Psoas muscle (tissue), 8 donors: ENCODE measurements around the gene GLIS2. TPM values are rescaled to one million over a fixed set of nuclear protein-coding genes. Genes with fewer than 3 reads are reported as not detected.
A peak's percentile ranks its signal among the peaks of the same experiment; 100 is the strongest.

Experiments used
- ATAC-seq, 4 donors: fragments of 200-7000 bp; cut with Tn5 transposase; one replicate each; pipeline ENCODE4 v1.9.1; 2020; ENCODE audit warnings: moderate library complexity in 3 of 4, mild to moderate bottlenecking in 2 of 4
- DNase-seq, 2 donors: peaks; one replicate each; pipeline ENCODE4 v3.0.0-alpha.2; 2020
- H3K27ac ChIP-seq: fragments of 200-600 bp; one replicate; pipeline ENCODE4 v1.8.0; 2022
- H3K27me3 ChIP-seq, 3 donors: fragments of 200-600 bp in 1 of 3; one replicate each; pipeline versions ENCODE4 v1.6.1 to v1.8.0; 2013 to 2022; ENCODE audit warnings: low read length in 2 of 3, mild to moderate bottlenecking in 2 of 3, moderate library complexity in 1 of 3; ENCODE audit not compliant: insufficient read depth in 3 of 3
- H3K36me3 ChIP-seq, 2 donors: fragments of 200-600 bp in 1 of 2; one replicate each; pipeline versions ENCODE4 v1.6.1 to v1.8.0; 2013 to 2022; ENCODE audit warnings: low read depth in 1 of 2, mild to moderate bottlenecking in 1 of 2, moderate library complexity in 1 of 2; ENCODE audit not compliant: insufficient read depth in 1 of 2
- H3K4me1 ChIP-seq: fragments of 200-600 bp; one replicate; pipeline ENCODE4 v1.8.0; 2022
- H3K4me3 ChIP-seq: fragments of 200-600 bp; one replicate; pipeline ENCODE4 v1.8.0; 2022; ENCODE audit warnings: mild to moderate bottlenecking
- H3K9me3 ChIP-seq: fragments of 200-600 bp; one replicate; pipeline ENCODE4 v1.8.0; 2022
- WGBS, 3 donors: extraction: QIAGEN DNeasy Blood & Tissue Kit; methylation state at CpG; one replicate each; pipeline versions ENCODE4 v1.1.6 to v1.1.7; 2013; 5-methylcytosine and 5-hydroxymethylcytosine counted together
- intact Hi-C, 2 donors: fragments of 100-400 bp; cut with DNase I; formaldehyde crosslinking; loops; one replicate each; pipeline versions ENCODE4 v1.11.0 to v1.14.2; 2022
- polyA plus RNA-seq, 3 donors: library from polyadenylated mRNA; stranded (reverse); fragments of 200-250 nt; gene quantifications; one replicate each; pipeline ENCODE4 v1.2.3, GENCODE V29; 2013
- total RNA-seq, 4 donors: library from RNA; stranded (reverse); fragmentation: NEBNext Ultra II Directional in 2 of 4; extraction: Animal tissue kit (Norgen Biotek cat#: 25700) in 2 of 4; gene quantifications; one replicate each; pipeline versions ENCODE4 v1.2.1 to v1.2.4, GENCODE V29; 2021 to 2023
- TF ChIP-seq, protein P1 (sequence below): fragments of 200-600 bp; IDR thresholded peaks from one replicate; pipeline ENCODE4 v1.8.0; 2022; ENCODE audit warnings: antibody characterized with exemption
- donor health status: healthy with polysubstance abuse.
- donor health status: DM: no; HTN: no; CAD: no; lungs with moderate emphysema.
- donor health status: Bipolar disorder and iron deficiency.
- donor health status: healthy.
- donor health status: DM: yes; HTN: yes; CAD: no.
- donor health status: DM: no; HTN: no; CAD: no.
- donor health status: DM: no; HTN: no; CAD: no.
- donor health status: DM: yes; HTN: yes; CAD: no.

Gene GLIS2
- total and polyA plus RNA-seq, 7 donors = 0.96 to 3.3 (median 1.7) TPM

DNA sequence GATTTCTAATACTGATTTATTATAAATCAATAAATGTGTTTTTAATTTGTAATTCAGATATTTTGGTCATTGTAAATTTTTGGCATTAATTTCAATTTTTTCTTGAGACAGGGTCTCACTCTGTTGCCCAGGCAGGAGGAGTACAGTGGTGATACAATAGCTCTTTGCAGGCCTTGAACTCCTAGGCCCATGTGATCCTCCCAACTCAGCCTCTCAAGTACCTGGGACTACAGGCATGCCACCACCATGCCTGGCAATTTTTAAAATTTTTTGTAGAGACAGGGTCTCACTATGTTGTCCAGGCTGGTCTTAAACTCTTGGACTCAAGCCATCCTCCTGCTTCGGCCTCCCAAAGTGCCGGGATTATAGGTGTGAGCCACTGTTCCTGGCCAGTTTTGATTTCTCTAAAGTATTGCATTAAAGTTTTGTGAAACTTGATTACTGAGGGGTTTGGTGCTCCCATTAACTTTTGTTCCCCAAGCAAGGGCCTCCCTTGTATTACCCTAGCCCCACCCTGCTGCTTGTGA lies 37.8 kb upstream of the GLIS2 start:
- WGBS, 3 donors = 87 to 97% (median 93%) methylated on average over 2 of the region's 2 CpGs
- Histone ChIP-seq H3K27me3 (no peaks in the 10 kb centered on the region), H3K27ac (no peak overlapping the region), H3K4me1 (peaks cover 8% of the 10 kb centered on the region), H3K9me3 (no peaks in the 10 kb centered on the region), H3K4me3 (no peak overlapping the region), H3K36me3 (no peaks in the 10 kb centered on the region)
- ATAC-seq = no peak
- no peak for DNase-seq
- TF ChIP-seq, protein P1, sequence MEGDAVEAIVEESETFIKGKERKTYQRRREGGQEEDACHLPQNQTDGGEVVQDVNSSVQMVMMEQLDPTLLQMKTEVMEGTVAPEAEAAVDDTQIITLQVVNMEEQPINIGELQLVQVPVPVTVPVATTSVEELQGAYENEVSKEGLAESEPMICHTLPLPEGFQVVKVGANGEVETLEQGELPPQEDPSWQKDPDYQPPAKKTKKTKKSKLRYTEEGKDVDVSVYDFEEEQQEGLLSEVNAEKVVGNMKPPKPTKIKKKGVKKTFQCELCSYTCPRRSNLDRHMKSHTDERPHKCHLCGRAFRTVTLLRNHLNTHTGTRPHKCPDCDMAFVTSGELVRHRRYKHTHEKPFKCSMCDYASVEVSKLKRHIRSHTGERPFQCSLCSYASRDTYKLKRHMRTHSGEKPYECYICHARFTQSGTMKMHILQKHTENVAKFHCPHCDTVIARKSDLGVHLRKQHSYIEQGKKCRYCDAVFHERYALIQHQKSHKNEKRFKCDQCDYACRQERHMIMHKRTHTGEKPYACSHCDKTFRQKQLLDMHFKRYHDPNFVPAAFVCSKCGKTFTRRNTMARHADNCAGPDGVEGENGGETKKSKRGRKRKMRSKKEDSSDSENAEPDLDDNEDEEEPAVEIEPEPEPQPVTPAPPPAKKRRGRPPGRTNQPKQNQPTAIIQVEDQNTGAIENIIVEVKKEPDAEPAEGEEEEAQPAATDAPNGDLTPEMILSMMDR = no peak
- intact Hi-C loops = no loop called here

DNA sequence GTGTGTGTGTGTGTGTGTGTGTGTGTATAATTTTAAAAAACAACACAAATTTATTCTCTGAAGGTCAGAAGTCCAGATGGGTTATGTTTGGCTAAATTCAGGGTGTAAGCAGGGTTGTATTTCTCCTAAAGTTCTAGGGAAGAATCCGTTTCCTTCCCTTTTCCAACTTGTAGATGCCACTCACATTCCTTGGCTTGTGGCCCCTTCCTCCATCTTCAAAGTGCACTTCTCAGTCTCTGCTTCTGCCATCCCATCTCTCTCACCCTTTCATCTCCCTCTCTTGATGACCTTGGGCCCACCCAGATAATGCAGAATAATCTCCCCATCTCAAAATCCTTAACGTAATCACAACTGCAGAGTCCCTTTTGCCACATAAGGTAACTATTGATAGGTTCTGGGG lies 35.2 kb upstream of the GLIS2 start:
- no peak for ATAC-seq
- Histone ChIP-seq H3K27me3 (peaks cover 0 to 5% (median 0%) of the 10 kb centered on the region in 3 donors), H3K9me3 (no peaks in the 10 kb centered on the region), H3K27ac (no peak overlapping the region), H3K4me1 (no peaks in the 10 kb centered on the region), H3K36me3 (no peaks in the 10 kb centered on the region), H3K4me3 (no peak overlapping the region)
- WGBS, 3 donors = 92 to 98% (median 92%) methylated on average over 2 of the region's 2 CpGs
- DNase-seq = no peak
- TF ChIP-seq, protein P1 = no peak
- intact Hi-C loops = loop anchor here in 1 of 2 donors (10.0 kb wide), 1 partner anchor 124 kb away; no protein-coding TSS in a partner anchor

DNA sequence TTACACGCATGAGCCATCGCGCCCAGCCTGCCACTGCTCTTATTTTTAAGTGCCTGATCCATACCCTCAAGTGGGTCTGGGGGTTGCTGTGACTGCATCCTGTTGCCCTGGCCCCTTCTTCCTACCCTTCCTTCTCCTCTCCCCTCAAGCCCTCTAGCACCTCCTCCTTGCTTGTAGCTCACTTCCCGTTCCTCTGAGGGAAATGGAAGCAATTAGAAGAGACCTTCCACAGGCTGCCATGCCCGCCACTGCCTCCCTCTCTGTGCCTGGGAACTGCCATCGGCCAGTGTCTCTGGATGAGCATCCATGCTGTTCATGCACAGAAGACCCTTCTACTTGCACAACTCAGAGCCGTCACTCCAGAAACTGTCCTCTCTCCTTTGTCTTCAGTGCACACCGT lies 32.4 kb upstream of the GLIS2 start:
- H3K4me1 ChIP-seq = peaks cover 3% of the 10 kb centered on the region
- no peaks in the 10 kb centered on the region for H3K36me3 ChIP-seq
- no peak overlapping the region for H3K4me3 ChIP-seq
- 77 to 82% (median 79%) methylated on average over 8 of the region's 8 CpGs for WGBS, 3 donors
- TF ChIP-seq, protein P1 = no peak
- peaks cover 0 to 5% (median 0%) of the 10 kb centered on the region in 3 donors for H3K27me3 ChIP-seq
- ATAC-seq (no peak), DNase-seq (no peak)
- H3K9me3 ChIP-seq = no peaks in the 10 kb centered on the region
- intact Hi-C loops = loop anchor here in 1 of 2 donors (10.0 kb wide), 1 partner anchor 121 kb away; no protein-coding TSS in a partner anchor
- H3K27ac ChIP-seq = no peak overlapping the region

DNA sequence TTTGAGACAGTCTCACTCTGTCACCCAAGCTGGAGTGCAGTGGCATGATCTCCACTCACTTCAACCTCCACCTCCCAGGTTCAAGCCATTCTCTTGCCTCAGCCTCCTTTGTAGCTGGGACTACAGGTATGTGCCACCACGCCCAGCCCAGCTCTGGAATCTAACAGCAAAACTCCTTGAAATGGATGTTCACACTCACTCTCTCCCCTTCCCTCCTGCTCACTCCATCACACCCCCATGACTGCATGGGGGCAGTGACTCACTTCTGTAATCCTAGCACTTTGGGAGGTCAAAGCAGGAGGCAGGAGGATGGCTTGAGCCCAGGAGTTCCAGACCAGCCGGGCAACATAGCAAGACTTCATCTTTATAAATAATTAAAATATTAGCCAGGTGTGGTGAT lies 31.9 kb upstream of the GLIS2 start:
- Histone ChIP-seq H3K9me3 (no peaks in the 10 kb centered on the region), H3K4me1 (peaks cover 8% of the 10 kb centered on the region), H3K4me3 (no peak overlapping the region), H3K36me3 (no peaks in the 10 kb centered on the region), H3K27ac (no peak overlapping the region), H3K27me3 (peaks cover 0 to 5% (median 0%) of the 10 kb centered on the region in 3 donors)
- TF ChIP-seq, protein P1 = no peak
- DNase-seq (no peak), ATAC-seq (no peak)
- WGBS, 3 donors = 73 to 84% (median 75%) methylated on average over 2 of the region's 2 CpGs
- intact Hi-C loops = loop anchor here in 1 of 2 donors (10.0 kb wide), 1 partner anchor 121 kb away; no protein-coding TSS in a partner anchor

DNA sequence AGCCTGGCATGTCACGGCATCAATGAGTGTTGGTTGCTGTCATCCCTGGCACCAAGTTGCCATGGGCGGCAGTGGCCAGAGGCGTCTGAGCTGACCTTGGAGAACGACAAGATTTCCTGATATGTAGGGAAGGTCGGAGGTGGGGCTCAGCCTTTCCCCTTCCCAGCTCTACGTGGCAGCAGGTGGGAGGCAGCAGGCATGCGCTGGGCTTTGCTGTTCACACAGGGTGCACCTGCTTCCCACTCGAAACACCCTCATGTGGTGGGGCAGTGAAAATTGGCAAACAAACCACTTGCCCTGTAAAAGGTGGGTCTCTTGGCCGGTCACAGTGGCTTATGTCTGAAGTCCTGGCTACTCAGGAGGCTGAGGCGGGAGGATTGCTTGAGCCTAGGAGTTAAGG lies 30.7 kb upstream of the GLIS2 start:
- no peak overlapping the region for H3K4me3 ChIP-seq
- TF ChIP-seq, protein P1 = no peak
- DNase-seq = no peak
- no peaks in the 10 kb centered on the region for H3K36me3 ChIP-seq
- peaks cover 17% of the 10 kb centered on the region for H3K4me1 ChIP-seq
- WGBS, 3 donors = 68 to 76% (median 71%) methylated on average over 10 of the region's 10 CpGs
- no peaks in the 10 kb centered on the region for H3K9me3 ChIP-seq
- intact Hi-C loops = loop anchor here in 1 of 2 donors (10.0 kb wide), 1 partner anchor 120 kb away; no protein-coding TSS in a partner anchor
- no peak overlapping the region for H3K27ac ChIP-seq
- H3K27me3 ChIP-seq = peaks cover 0 to 5% (median 0%) of the 10 kb centered on the region in 3 donors
- peak in 1 of 4 donors; percentile 38 for ATAC-seq
